Testis (tissue), 2 donors: Measurements from ENCODE around the gene CRTAC1.

Experiments
- POLR2A ChIP-seq: fragments of 450-650 bp; IDR thresholded peaks from one replicate; pipeline ENCODE4 v1.6.1; 2017; ENCODE audit warnings: antibody characterized with exemption, mild to moderate bottlenecking, moderate library complexity
- TF ChIP-seq, protein P1 (sequence below), 3 experiments: fragments of 450-650 bp in 2 of 3; fragments of 200-600 bp in 1 of 3; sonication (generic) in 1 of 3; IDR thresholded peaks; one replicate each; pipeline ENCODE4 v1.5.1; 2016 to 2019; ENCODE audit warnings: antibody characterized with exemption in 3 of 3, mild to moderate bottlenecking in 2 of 3, moderate library complexity in 1 of 3

DNA sequence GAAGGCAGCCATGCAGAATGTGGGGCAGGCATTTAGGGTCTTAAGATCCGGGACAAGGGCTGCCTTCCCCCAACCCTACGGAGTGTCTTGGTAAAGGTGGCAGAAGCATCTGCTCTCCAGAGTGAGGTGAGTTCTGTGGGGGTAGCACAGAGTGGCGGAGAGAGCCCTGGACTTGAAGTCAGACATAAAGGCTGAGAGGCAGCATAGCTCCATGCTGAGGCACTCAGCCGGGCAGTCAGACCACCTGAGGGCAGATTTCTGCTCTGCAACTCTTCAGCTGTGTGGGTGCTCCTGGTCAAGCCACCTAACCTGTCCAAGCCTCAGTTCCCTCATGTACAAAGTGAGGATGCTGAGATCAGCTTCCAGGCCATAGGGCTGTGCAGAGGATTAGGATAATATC, 81.0 kb downstream of the CRTAC1 start:
- TF ChIP-seq, protein P1, sequence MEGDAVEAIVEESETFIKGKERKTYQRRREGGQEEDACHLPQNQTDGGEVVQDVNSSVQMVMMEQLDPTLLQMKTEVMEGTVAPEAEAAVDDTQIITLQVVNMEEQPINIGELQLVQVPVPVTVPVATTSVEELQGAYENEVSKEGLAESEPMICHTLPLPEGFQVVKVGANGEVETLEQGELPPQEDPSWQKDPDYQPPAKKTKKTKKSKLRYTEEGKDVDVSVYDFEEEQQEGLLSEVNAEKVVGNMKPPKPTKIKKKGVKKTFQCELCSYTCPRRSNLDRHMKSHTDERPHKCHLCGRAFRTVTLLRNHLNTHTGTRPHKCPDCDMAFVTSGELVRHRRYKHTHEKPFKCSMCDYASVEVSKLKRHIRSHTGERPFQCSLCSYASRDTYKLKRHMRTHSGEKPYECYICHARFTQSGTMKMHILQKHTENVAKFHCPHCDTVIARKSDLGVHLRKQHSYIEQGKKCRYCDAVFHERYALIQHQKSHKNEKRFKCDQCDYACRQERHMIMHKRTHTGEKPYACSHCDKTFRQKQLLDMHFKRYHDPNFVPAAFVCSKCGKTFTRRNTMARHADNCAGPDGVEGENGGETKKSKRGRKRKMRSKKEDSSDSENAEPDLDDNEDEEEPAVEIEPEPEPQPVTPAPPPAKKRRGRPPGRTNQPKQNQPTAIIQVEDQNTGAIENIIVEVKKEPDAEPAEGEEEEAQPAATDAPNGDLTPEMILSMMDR (IDR thresholded peaks at IDR 0.05) = no peak
- TF ChIP-seq POLR2A = no peak
